Dermis lymphatic vessel endothelial cell (primary cell): ENCODE results near the gene SMIM32. TPM values are rescaled to one million over a fixed set of nuclear protein-coding genes. Genes with fewer than 3 reads are reported as not detected.

Experiments
- total RNA-seq: library from RNA; depleted of rRNA; stranded (reverse); fragments of >200 nt; gene quantifications from 2 replicates; pipeline ENCODE4 v1.2.1, GENCODE V29; 2014

The SMIM32 gene
- not detected in 2 replicates for total RNA-seq

GRCh38 chr5:136192526-136193321 is at the start of gene SMIM32:
Gene SMIM32, minus strand, starts transcription at chr5:136193162. Its CDS starts 638 bp downstream, at chr5:136192524.

Other genes starting within 250 kb of the SMIM32 start
- not detected in 2 replicates for gene LECT2, start 238.2 kb downstream of the SMIM32 start, total RNA-seq
- 1.9 and 19.0 TPM in 2 replicates for gene TGFBI, start 164.2 kb downstream of the SMIM32 start, total RNA-seq
- 36.7 and 52.3 TPM in 2 replicates for gene SMAD5, start 60.3 kb downstream of the SMIM32 start, total RNA-seq
- not detected in 2 replicates for gene TRPC7, start 172.4 kb upstream of the SMIM32 start, total RNA-seq